Nephron progenitor cell (in vitro differentiated cells): Measurements from ENCODE around the gene EHD1.

Source experiments
- DNase-seq: peaks from one replicate; pipeline ENCODE4 v3.0.0; 2021
- H3K27ac Mint-ChIP-seq: 2 replicates; pipeline ENCODE4 v1.8.0; 2021; ENCODE audit warnings: mild to moderate bottlenecking, moderate library complexity, mixed read lengths
- H3K27me3 Mint-ChIP-seq: 2 replicates; pipeline ENCODE4 v1.8.0; 2021; ENCODE audit warnings: mild to moderate bottlenecking, low read depth, mixed read lengths; ENCODE audit not compliant: poor library complexity
- H3K36me3 Mint-ChIP-seq: 2 replicates; pipeline ENCODE4 v1.8.0; 2021; ENCODE audit warnings: low read depth, mixed read lengths
- H3K4me1 Mint-ChIP-seq: 2 replicates; pipeline ENCODE4 v1.8.0; 2021; ENCODE audit warnings: mixed read lengths
- H3K4me3 Mint-ChIP-seq: 2 replicates; pipeline ENCODE4 v1.8.0; 2021; ENCODE audit warnings: mild to moderate bottlenecking, moderate library complexity, mixed read lengths
- H3K9me3 Mint-ChIP-seq: 2 replicates; pipeline ENCODE4 v1.8.0; 2021; ENCODE audit warnings: mild to moderate bottlenecking, moderate library complexity, mixed read lengths
- TF ChIP-seq, protein P1 (sequence below): fragments of 200-600 bp; sonication (generic); IDR thresholded peaks from 2 replicates; pipeline ENCODE4 v1.5.0; 2021; ENCODE audit warnings: antibody characterized with exemption

The EHD1 gene

DNA sequence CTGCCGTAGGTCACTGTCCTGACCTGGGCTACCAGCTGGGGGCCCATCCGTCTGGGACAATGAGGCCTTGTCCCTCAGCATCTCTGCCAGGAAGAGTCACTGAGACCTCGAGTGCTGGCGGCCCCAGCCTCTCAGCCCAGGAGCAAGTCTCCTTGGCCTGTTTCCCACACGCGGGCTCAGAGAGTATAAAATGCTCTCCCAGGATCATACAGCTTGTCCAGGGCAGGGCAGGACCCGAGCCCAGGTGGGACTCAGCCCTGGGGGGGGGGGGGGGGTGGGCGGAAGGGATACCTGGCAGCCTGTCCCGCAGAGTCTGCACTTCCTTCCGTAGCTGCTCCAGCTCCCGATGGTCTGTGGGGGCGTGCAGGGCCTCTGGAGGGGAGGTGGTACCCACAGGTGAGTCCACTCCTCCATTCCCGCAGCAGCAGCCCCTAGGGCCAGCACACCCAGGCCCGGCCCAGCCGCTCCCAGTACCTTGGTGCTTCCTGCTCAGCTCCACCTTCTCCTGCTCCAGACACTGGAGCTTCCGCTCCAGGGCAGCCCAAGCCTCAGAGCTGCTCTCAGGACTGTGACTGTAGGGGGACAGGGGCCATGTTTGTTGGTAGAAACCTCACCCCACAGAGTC is 41.9 kb downstream of the EHD1 start:
- no peak overlapping the region for H3K27ac Mint-ChIP-seq
- no peaks in the 10 kb centered on the region for H3K27me3 Mint-ChIP-seq
- no peak overlapping the region for H3K4me3 Mint-ChIP-seq
- no peaks in the 10 kb centered on the region for H3K9me3 Mint-ChIP-seq
- TF ChIP-seq, protein P1, sequence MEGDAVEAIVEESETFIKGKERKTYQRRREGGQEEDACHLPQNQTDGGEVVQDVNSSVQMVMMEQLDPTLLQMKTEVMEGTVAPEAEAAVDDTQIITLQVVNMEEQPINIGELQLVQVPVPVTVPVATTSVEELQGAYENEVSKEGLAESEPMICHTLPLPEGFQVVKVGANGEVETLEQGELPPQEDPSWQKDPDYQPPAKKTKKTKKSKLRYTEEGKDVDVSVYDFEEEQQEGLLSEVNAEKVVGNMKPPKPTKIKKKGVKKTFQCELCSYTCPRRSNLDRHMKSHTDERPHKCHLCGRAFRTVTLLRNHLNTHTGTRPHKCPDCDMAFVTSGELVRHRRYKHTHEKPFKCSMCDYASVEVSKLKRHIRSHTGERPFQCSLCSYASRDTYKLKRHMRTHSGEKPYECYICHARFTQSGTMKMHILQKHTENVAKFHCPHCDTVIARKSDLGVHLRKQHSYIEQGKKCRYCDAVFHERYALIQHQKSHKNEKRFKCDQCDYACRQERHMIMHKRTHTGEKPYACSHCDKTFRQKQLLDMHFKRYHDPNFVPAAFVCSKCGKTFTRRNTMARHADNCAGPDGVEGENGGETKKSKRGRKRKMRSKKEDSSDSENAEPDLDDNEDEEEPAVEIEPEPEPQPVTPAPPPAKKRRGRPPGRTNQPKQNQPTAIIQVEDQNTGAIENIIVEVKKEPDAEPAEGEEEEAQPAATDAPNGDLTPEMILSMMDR = no peak
- peaks cover under 1% of the 10 kb centered on the region for H3K4me1 Mint-ChIP-seq
- H3K36me3 Mint-ChIP-seq = no peaks in the 10 kb centered on the region
- no peak for DNase-seq

DNA sequence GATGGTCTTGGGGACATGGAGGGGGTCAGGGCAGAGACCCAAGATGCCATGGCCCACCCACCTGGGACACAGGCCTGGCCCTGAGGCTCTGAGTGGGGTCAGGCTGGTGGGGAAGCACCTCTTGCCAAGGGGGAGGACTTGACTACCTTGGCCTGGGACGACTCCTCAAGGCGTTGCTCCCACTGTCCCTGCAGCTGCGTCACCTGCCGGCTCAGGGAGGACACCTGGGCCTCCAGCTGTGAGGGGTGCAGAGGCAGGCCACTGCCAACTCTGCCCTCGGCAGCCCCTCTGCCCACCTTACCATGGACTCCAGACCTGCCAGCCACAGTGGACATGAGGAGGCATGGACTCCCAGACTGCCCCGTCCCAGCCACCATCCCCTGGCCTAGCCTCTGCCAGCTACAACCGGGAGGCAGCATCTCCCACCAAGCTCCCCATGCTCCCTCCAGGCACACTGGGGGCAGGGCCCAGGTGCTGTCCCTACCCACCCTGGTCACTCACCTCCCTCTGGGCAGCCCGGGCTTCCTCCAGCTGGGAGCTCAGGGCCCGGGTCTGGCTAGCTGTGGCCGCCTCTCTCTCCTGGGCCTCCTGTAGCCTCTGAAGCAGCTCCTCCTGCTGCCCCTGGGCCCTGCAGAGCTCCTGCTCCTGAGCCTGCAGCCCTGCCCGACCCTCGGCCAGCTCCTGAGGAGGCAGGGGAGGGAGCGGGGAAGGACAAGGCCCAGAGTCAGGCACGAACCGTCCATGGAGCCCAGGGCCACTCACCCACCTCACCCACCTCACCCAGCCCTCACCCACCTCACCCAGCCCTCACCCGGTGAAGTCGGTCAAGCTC is 42.6 kb downstream of the EHD1 start:
- Mint-ChIP-seq H3K4me3 (no peak overlapping the region), H3K36me3 (no peaks in the 10 kb centered on the region), H3K27me3 (no peaks in the 10 kb centered on the region), H3K4me1 (no peaks in the 10 kb centered on the region), H3K9me3 (no peaks in the 10 kb centered on the region), H3K27ac (no peak overlapping the region)
- TF ChIP-seq, protein P1 = no peak
- DNase-seq = no peak

DNA sequence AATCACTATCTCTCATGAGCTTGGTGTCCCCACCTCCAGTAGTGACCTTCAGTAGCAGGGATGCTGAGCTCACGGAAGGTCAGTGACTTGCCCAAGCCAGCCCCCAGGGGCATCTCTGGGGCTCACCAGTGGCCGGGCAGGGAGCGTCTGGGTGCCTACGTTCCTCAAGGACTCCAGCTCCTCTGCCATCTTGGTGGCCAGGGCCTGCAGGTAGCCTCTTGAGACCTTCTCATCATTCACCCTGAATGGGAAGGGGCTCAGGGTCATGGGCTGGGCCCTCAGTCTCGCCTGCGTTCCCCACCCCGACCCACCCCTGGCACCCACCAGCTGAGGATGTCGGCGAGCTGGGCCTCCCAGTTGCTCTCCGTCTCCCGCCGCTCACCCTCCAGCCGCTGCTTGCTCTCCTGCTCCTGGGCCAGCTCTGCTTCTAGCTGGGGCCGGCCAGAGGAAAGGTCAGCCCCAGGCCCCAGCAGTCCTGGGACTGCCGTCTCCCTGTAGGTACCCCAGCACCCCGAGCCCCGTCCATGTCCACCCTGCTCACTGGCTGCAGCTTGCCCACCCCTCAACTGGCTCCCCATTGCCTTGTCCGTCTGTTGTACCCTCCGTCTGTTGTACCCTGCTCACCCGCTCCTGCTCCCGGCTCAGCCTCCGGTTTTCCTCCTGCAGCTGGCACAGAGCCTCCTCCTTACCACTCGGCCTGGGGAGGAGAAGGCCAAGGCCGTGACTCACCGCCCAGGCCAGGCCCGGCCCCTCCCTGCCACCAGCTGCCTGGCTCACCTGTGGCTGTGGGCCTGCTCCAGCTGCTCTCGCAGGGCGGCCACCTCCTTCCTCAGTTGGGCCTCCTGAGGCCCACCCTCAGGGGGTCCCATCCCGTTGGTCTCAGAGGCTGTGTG is 43.5 kb downstream of the EHD1 start:
- Mint-ChIP-seq H3K36me3 (no peaks in the 10 kb centered on the region), H3K4me3 (no peak overlapping the region), H3K27ac (no peak overlapping the region), H3K9me3 (no peaks in the 10 kb centered on the region), H3K27me3 (no peaks in the 10 kb centered on the region), H3K4me1 (peaks cover 9% of the 10 kb centered on the region)
- no peak for DNase-seq
- TF ChIP-seq, protein P1 = no peak

DNA sequence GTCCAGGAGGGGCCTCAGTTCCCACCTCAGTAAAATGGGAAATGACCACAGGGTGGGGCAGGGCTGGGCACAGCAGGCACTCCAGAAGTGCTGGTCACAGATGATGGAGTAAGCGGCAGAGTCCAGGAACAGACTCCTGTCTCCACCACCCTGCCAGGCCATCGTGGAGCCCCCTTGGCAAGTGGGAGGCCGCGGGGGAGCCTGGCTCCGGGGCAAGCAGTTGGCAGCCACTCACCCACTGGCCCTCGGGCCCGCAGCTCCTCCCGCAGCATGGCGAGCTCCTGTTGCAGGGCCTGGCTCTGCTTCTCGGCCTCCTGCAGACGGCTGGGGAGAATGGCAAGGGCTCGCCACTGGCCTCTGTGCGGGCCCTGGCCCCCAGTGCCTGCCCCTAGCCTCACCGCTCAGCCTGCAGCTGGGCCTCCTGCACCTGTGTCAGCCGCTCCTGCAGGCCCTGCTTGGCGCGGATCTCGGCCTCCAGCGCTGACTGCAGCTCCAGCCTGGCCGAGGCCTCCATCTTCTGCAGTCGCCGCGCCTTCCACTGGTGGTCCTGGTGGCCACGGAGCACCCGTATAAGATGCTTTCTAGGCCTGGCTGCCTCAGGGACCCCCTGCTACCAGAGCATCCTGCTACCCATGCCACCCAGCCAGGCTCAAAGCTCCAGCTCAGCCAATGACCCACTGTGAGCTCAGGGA is 44.2 kb downstream of the EHD1 start:
- Mint-ChIP-seq H3K4me3 (no peak overlapping the region), H3K27me3 (no peaks in the 10 kb centered on the region), H3K36me3 (no peaks in the 10 kb centered on the region), H3K9me3 (no peaks in the 10 kb centered on the region), H3K4me1 (peaks cover 11% of the 10 kb centered on the region), H3K27ac (no peak overlapping the region)
- TF ChIP-seq, protein P1 = no peak
- no peak for DNase-seq

DNA sequence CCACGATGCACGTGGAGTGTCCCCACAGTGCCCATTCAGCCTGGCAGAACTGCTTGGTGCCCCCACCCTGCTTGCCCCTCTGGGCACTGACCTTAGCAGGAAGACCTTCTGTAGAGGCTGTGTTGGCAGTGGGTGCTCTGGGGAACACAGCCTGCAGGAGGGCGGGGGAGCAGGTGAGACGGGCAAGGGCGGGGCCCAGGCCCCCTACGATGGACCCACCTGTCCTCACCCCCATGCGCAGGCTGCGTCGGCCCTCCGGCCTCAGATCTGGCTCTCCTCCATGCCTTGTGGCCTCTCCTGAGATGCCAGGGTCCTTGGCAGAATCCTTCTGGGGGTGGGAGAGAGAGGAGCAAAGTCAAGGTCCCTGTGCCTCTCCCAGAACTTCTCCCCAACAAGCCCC is 44.9 kb downstream of the EHD1 start:
- peaks cover 3% of the 10 kb centered on the region for H3K27me3 Mint-ChIP-seq
- TF ChIP-seq, protein P1 = no peak
- H3K9me3 Mint-ChIP-seq = no peaks in the 10 kb centered on the region
- H3K4me3 Mint-ChIP-seq = no peak overlapping the region
- no peak overlapping the region for H3K27ac Mint-ChIP-seq
- H3K36me3 Mint-ChIP-seq = no peaks in the 10 kb centered on the region
- DNase-seq = no peak
- peaks cover 11% of the 10 kb centered on the region for H3K4me1 Mint-ChIP-seq
